GM12878 (cell line): ENCODE data around the gene ZNRF3.

Source experiments
- CTCF ChIP-seq, 3 experiments: IDR thresholded peaks in 2 of 3; conservative IDR thresholded peaks in 1 of 3; 2 replicates each; pipeline ENCODE4 v1.5.1; 2011; ENCODE audit warnings: low read depth in 3 of 3, low read length in 3 of 3, mild to moderate bottlenecking in 3 of 3, control low read depth in 2 of 3, moderate library complexity in 2 of 3, inconsistent platforms in 1 of 3, mixed read lengths in 1 of 3; ENCODE audit not compliant: control insufficient read depth in 2 of 3, insufficient read depth in 1 of 3; ENCODE audit errors: extremely low read depth in 1 of 3
- POLR2A ChIP-seq: IDR thresholded peaks from 2 replicates; pipeline ENCODE4 v1.6.1; 2011; ENCODE audit warnings: low read depth, mild to moderate bottlenecking, low read length

DNA sequence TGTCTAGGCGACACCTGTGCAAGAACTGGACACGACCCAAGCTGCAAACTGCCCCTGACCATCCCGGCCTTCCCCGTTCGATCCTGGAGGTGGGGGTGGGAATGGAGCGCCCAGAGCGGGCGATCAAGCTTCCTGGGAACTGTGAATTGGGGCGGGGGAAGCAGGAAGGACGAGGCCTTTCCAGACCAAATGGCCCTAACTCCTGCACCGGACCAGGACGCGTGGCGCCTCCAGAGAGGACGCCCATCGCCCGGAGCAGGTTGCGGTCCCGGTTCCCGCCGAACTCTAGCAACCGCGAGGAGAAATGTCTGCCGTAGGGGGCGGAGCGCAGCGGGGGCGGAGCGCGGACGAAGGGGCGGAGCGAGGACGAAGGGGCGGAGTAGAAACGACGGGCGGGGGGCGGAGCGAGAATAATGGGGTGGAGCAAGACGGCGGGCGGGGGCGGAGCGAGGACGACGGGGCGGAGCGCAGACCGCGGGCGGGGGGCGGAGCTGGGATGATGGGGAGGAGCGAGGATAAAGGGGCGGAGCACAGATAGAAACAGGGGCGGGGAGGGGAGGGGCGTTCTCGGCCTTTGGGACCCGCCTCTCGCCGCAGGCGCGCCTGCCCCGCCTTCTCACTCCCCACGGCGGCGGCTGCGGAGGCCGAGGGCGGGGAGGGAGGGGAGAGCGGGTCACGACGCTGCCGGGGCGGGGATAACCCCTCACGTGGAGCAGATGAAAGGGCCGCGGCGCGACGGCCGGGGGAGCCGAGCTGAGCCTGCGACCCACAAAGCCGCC is at the start of gene ZNRF3:
- TF ChIP-seq CTCF (IDR thresholded peaks at IDR 0.05 in 2 of 3, conservative IDR thresholded peaks at IDR 0.05 in 1 of 3; ENCODE audit: control insufficient read depth in 2 of 3, extremely low read depth in 1 of 3, insufficient read depth in 1 of 3, low read depth in 3 of 3, low read length in 3 of 3) = no peak
- peak; percentile 50; the same call in 1 of the 2 replicates for TF ChIP-seq POLR2A
